Ovary (tissue), 3 donors: ENCODE results near the gene MCM8.

Experiments used
- CTCF ChIP-seq, 3 donors: fragments of 450-650 bp in 2 of 3; fragments of 200-600 bp in 1 of 3; IDR thresholded peaks; one replicate each; pipeline versions ENCODE4 v1.5.1 to v1.8.0; 2016 to 2022; ENCODE audit warnings: antibody characterized with exemption in 3 of 3, mild to moderate bottlenecking in 1 of 3
- EP300 ChIP-seq: sonication (generic); formaldehyde crosslinking; IDR thresholded peaks from one replicate; pipeline ENCODE4 v1.6.1; 2017; ENCODE audit warnings: antibody characterized with exemption
- POLR2A ChIP-seq: fragments of 450-650 bp; IDR thresholded peaks from one replicate; pipeline ENCODE4 v1.6.1; 2017; ENCODE audit warnings: antibody characterized with exemption, mild to moderate bottlenecking, moderate library complexity
- donor health status: DM: no; HTN: no; CAD: no.

DNA sequence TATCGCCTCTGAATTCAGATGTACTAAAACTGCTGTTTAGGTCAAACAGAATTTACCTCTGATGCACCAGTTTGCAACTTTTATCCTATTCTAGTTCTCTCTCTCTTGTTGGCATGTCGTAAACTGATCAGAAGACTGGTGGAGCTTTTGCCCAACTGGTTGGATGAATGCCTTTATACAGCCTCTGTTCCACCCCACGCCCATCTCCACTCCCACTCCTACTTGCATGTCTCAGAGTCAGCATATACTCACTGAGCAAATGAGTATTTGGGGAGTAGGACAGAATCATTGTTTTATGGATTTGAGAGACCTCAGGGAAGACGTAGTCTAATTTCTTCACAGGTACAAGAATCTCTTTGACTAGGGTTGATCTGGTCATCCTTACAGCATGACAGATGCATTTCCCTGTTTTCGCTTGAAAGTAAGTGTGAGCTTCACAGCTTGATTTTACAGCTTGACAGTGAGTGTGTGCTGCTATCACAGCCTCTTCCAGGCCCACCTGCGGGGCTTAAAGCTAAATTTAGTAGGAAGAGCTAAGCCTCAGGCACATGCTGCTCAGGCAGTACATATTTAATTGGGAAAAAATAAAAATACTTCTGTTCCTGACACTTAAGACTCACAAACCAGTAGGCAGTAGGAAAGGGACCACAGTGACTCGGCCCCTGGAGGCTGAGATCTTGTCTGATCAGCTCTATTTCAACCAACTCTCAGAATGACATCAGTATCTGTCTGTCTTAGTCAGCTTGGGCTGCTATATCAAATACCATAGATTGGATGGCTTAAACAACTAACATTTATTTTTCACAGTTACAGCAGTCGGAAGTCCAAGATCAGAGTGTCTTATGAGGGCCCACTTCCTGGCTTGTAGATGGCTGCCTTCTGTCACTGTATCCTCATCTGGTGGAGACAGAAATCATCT lies 30.6 kb upstream of the MCM8 start:
- TF ChIP-seq CTCF (IDR thresholded peaks at IDR 0.05) (no peak), POLR2A (no peak), EP300 (no peak)
